Activated T-helper 1 cell treated with Interleukin-2 at 50 U/mL for 16 hours (primary cell): ENCODE measurements around the gene GTF2H3.
A peak's percentile ranks its signal among the peaks of the same experiment; 100 is the strongest.

ENCODE experiments used
- DNase-seq: peaks from one replicate; pipeline ENCODE4 v3.0.0-alpha.2; 2020; ENCODE audit warnings: low read depth

The GTF2H3 gene

GRCh38 chr12:123645878-123646277, 12.2 kb downstream of the GTF2H3 start:
- no peak for DNase-seq

- no peak for DNase-seq
Observed at GRCh38 chr12:123648401-123648800, 14.8 kb downstream of the GTF2H3 start.

GRCh38 chr12:123654129-123654701, 20.6 kb downstream of the GTF2H3 start:
- no peak for DNase-seq

- DNase-seq = no peak
Observed at GRCh38 chr12:123655420-123655819, 21.8 kb downstream of the GTF2H3 start.

GRCh38 chr12:123656392-123656791, 22.8 kb downstream of the GTF2H3 start:
- DNase-seq = no peak

- DNase-seq = no peak
Observed at GRCh38 chr12:123657211-123657610, 23.6 kb downstream of the GTF2H3 start.

- DNase-seq = no peak
Observed at GRCh38 chr12:123659996-123660727, 26.5 kb downstream of the GTF2H3 start.

- no peak for DNase-seq
Observed at GRCh38 chr12:123667771-123668170, 34.1 kb downstream of the GTF2H3 start.

- peak; percentile 89 for DNase-seq
Observed at GRCh38 chr12:123670882-123671728, 37.5 kb downstream of the GTF2H3 start, which contains the start of gene TCTN2. Gene TCTN2, plus strand, starts transcription at chr12:123671113. Its CDS starts 128 bp downstream, at chr12:123671241.

- no peak for DNase-seq
Observed at GRCh38 chr12:123671876-123672275, 38.2 kb downstream of the GTF2H3 start.

- DNase-seq = no peak
Observed at GRCh38 chr12:123675436-123675835, 41.8 kb downstream of the GTF2H3 start.

- no peak for DNase-seq
Observed at GRCh38 chr12:123676616-123677320, 43.1 kb downstream of the GTF2H3 start.

- no peak for DNase-seq
Observed at GRCh38 chr12:123678981-123679380, 45.4 kb downstream of the GTF2H3 start.

- no peak for DNase-seq
Observed at GRCh38 chr12:123681605-123682004, 48.0 kb downstream of the GTF2H3 start.

- no peak for DNase-seq
Observed at GRCh38 chr12:123683964-123684363, 50.3 kb downstream of the GTF2H3 start.

- no peak for DNase-seq
Observed at GRCh38 chr12:123686636-123687190, 53.1 kb downstream of the GTF2H3 start.

- DNase-seq = no peak
Observed at GRCh38 chr12:123690191-123690840, 56.7 kb downstream of the GTF2H3 start.

- no peak for DNase-seq
Observed at GRCh38 chr12:123696207-123696606, 62.6 kb downstream of the GTF2H3 start.

GRCh38 chr12:123696646-123697045, 63.0 kb downstream of the GTF2H3 start:
- no peak for DNase-seq

GRCh38 chr12:123705935-123706334, 72.3 kb downstream of the GTF2H3 start:
- no peak for DNase-seq

- DNase-seq = no peak
Observed at GRCh38 chr12:123707466-123707865, 73.8 kb downstream of the GTF2H3 start.
